K562 treated with DMSO at 1 percent for 12 hours (cell line): ENCODE data around the gene ATP2B3. TPM values are rescaled to one million over a fixed set of nuclear protein-coding genes. Genes with fewer than 3 reads are reported as not detected.

Experiments used
- total RNA-seq: library from RNA; unstranded; fragments of 300-600 nt; gene quantifications from 2 replicates; pipeline ENCODE4 v1.2.3, GENCODE V29; 2022; ENCODE audit not compliant: insufficient read depth

The ATP2B3 gene
- not detected in 2 replicates for total RNA-seq

DNA sequence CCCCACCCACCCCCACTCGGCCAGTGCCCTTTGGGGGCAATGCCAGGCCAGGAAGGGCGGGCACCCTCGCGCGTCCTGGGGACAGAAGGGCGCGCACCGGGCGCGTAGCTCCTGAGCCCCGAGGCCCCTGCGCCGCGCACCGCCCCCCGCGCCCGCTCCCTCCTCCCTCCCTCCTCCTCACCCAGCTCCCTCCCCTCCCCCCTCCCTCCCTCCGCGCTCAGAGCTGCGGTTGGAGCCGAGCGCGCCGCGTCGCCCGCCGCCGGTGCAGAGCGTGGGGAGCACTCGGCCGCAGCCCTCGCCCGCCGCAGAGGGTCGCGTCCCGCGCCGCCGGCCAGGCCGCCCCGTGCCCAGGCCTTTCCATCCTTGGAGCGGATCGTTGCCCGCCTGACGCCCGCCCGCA, at the start of gene ATP2B3:
Gene ATP2B3, plus strand, starts transcription at position 220 of the 400 bp plus-strand sequence. CDS start 18,606 bp downstream, outside the sequence.

DNA sequence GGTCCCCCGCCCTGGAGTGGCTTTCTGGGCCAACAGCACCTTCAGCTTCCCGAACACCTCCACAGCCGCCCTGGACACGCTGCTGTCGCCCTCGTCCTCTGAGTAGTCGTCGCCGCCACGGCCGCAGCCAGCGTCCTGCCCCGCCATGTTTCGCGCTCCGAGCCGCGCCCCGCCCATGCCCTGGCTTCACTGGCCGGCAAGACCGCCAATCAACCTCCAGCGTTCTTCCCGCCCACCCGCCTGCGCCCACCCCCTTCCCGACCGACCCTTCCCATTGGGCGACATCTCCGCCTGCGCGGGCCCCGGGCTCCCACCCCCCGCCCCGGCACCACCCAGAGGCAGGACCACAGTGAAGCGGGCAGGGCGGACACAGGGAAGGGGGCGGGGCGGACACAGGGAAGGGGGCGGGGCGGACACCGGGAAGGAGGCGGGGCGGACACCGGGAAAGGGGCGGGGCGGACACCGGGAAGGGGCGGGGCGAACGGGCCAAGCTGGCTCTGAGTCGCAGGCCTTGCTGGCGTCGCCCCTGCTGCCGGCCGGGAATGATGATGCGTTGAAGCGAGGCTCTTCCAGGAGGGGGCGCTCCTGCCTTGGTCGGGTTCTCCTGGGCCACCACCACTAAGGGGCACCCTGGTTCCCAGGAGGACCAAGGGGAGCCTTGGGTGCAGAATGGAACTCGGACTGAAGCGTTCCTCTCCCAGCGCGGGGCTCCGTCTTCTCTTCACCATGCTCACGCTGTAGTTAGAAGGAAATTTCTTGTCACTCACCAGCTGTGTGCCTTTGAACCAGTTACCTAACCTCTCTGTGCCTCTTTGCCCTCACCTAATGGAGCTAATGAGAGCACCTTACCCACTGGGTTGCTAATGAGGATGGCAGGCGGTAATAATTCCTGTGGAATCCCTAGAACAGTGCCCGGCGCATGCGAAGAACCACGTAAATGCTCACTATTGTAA, 46.8 kb upstream of the ATP2B3 start, which contains the start of gene HAUS7:
Gene HAUS7, minus strand, starts transcription at position 166 of the 953 bp plus-strand sequence. Its CDS starts 19 bp downstream, at position 147.

DNA sequence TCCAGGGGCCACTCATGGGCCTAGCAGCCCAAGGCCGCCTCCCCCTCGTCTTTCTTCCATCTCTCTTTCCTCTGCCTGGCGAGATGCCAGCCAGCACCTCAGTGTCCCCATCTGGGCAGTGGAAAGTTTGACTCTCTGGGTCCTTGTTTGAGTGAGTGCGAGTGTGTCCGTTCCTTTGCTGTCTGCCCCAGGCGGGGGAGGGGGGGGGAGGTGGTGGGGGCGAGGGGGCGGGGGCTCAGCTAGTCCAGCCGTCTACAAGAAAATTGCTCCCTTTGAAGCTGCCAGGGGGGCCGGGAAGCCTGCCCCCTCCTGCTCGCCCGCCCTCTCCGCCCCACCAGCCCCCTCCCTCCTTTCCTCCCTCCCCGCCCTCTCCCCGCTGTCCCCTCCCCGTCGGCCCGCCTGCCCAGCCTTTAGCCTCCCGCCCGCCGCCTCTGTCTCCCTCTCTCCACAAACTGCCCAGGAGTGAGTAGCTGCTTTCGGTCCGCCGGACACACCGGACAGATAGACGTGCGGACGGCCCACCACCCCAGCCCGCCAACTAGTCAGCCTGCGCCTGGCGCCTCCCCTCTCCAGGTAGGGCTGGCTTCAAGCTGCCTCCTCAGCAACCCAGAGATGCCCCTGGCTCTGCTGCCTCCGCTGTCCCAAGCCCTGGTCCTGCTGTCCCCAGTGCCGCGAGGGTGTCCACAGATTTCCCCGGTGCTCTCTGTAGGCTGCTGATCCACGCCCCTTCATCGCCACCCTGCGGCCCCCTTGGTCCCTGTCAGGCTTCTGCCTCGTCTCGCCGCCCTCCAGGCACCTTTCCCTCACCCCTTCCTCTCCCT, 22.7 kb upstream of the ATP2B3 start, which contains the start of gene BGN:
Gene BGN, plus strand, starts transcription at position 440 of the 821 bp plus-strand sequence. CDS start 9,652 bp downstream, outside the sequence.

DNA sequence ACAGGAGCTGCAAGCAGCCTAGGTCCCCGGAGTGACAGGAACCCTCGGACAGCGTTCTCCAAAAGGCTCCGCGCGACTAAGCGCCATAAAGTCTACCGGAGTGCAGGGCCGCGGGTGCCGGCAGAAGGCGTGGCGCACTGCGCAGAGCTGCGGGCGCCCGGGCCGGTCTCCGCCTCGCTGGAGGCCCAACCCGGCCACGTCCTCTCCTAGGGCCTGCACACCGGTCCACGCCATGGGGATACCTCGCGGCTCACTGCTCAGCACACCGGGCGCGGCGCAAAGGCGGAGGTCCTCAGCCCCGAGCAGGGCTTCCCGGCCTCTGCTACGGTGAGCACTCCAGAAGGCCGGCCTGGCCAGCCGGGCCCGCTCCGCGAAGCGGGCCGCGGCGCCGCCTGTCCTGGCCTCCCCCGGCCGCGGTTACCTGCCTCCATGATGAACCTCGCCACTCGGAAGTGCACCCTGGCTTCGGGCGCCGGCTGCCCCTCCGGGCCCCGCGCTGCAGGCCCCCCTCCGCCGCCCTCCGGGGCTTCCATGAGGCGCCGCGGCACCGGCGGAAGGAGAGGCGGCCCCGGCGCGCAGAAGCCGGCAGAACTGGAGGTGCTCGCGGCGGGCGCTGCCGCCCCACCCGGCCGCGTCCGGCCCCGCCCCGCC, 81.2 kb downstream of the ATP2B3 start, which contains the start of gene CCNQ:
Gene CCNQ, minus strand, starts transcription at position 599 of the 651 bp plus-strand sequence. Its CDS starts 66 bp downstream, at position 533.

Other genes starting within 250 kb of the ATP2B3 start
- not detected in 2 replicates for gene PNMA6F, start 195.9 kb upstream of the ATP2B3 start, total RNA-seq
- gene ZNF275, start 183.5 kb upstream of the ATP2B3 start, total RNA-seq = 5.3 and 22.2 TPM in 2 replicates
- not detected in 2 replicates for gene PNMA6E, start 116.3 kb upstream of the ATP2B3 start, total RNA-seq
- 0.97 and 4.2 TPM in 2 replicates for gene ZFP92, start 106.2 kb upstream of the ATP2B3 start, total RNA-seq
- 1.4 and 5.5 TPM in 2 replicates for gene TREX2, start 71.6 kb upstream of the ATP2B3 start, total RNA-seq
- 42.5 and 50.5 TPM in 2 replicates for gene HAUS7, start 47.1 kb upstream of the ATP2B3 start, total RNA-seq
- not detected in 2 replicates for gene BGN, start 22.7 kb upstream of the ATP2B3 start, total RNA-seq
- 35.3 and 39.6 TPM in 2 replicates for gene CCNQ, start 81.5 kb downstream of the ATP2B3 start, total RNA-seq
- 2.4 and 2.9 TPM in 2 replicates for gene DUSP9, start 129.6 kb downstream of the ATP2B3 start, total RNA-seq
- gene PNCK, start 156.2 kb downstream of the ATP2B3 start, total RNA-seq = 2.1 and 4.4 TPM in 2 replicates
- 21.3 and 43.0 TPM in 2 replicates for gene SLC6A8, start 170.3 kb downstream of the ATP2B3 start, total RNA-seq
- 188 and 202 TPM in 2 replicates for gene BCAP31, start 206.7 kb downstream of the ATP2B3 start, total RNA-seq
- 21.1 and 38.3 TPM in 2 replicates for gene ABCD1, start 207.2 kb downstream of the ATP2B3 start, total RNA-seq
- not detected in 2 replicates for gene PLXNB3, start 246.6 kb downstream of the ATP2B3 start, total RNA-seq